Coronary artery (tissue), 2 donors: ENCODE results near the gene PRRX1.
A peak's percentile ranks its signal among the peaks of the same experiment; 100 is the strongest.

ENCODE experiments used
- DNase-seq: peaks from one replicate; pipeline ENCODE4 v3.0.0-alpha.2; 2017; ENCODE audit warnings: low spot score
- H3K27ac ChIP-seq, 2 donors: fragments of 200-600 bp; sonication (generic); one replicate each; pipeline ENCODE4 v1.5.1; 2016 to 2019
- H3K4me3 ChIP-seq: fragments of 200-600 bp; sonication (generic); 2 replicates; pipeline ENCODE4 v1.5.1; 2016; ENCODE audit warnings: mild to moderate bottlenecking, moderate library complexity
- TF ChIP-seq, protein P1 (sequence below): fragments of 200-600 bp; sonication (generic); IDR thresholded peaks from one replicate; pipeline ENCODE4 v1.5.1; 2019; ENCODE audit warnings: antibody characterized with exemption

The PRRX1 gene

DNA sequence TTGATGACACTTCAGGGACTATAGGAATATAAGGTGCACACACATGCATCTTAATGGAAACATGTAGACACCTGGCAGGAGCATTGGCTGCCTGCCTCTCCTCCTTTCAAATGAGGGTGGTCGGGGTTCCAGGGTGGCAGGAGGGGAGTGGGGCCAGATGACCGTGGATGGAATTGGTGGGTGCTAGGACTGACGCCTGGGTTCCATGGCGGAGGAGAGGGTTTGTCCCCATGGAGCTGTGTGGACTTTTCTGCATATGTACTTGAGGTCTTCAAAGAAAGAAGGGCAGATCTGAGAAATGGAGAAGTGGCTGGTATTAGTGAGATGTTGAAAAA lies 7.7 kb downstream of the PRRX1 start:
- Histone ChIP-seq H3K4me3 (peak overlapping the region; percentile 49), H3K27ac (peak overlapping the region in 1 of 2 donors; percentile 50)
- TF ChIP-seq, protein P1, sequence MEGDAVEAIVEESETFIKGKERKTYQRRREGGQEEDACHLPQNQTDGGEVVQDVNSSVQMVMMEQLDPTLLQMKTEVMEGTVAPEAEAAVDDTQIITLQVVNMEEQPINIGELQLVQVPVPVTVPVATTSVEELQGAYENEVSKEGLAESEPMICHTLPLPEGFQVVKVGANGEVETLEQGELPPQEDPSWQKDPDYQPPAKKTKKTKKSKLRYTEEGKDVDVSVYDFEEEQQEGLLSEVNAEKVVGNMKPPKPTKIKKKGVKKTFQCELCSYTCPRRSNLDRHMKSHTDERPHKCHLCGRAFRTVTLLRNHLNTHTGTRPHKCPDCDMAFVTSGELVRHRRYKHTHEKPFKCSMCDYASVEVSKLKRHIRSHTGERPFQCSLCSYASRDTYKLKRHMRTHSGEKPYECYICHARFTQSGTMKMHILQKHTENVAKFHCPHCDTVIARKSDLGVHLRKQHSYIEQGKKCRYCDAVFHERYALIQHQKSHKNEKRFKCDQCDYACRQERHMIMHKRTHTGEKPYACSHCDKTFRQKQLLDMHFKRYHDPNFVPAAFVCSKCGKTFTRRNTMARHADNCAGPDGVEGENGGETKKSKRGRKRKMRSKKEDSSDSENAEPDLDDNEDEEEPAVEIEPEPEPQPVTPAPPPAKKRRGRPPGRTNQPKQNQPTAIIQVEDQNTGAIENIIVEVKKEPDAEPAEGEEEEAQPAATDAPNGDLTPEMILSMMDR, result no peak
- DNase-seq, result no peak

DNA sequence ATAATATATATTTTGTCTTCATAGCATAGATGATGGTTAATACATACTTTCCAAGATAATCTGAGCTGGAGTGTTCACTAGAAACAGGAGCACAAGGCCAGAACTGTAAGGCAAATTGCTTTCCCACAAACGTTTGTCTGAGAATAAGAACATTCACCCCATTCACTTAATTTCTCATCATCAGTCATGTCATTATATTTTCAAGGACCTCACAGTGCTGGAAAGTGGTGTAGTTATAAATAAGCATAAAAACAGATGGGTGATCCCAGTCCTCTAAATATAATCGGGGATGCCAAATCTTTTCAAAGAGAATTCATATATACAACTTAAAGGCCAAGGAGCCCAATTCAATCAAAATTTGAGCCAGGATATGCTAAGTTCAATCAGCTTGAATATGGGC lies 8.4 kb downstream of the PRRX1 start:
- DNase-seq, result no peak
- no peak overlapping the region for H3K4me3 ChIP-seq
- TF ChIP-seq, protein P1, result no peak
- peak overlapping the region in 1 of 2 donors; percentile 50 for H3K27ac ChIP-seq

DNA sequence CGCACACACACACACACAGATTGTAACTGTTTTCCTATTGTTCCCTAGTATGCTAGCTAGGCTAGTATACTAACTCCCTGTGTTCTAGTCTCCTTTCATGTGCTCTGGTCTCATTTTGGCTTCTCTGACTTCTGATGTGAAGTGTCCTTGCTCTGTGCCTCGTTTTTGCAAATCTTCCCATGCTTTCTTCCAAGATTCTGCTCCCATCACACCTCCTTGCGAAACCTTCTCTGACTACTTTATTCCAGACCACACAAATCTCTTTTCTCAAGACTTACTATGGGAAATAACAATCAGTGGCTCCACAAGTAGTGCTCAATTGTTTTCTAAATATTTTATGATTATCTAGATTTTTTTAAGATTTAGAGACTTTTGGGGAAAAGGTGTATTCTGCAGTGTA lies 10.3 kb downstream of the PRRX1 start:
- DNase-seq, result no peak
- TF ChIP-seq, protein P1, result no peak
- H3K4me3 ChIP-seq, result no peak overlapping the region
- peak overlapping the region in 1 of 2 donors; percentile 3 for H3K27ac ChIP-seq

DNA sequence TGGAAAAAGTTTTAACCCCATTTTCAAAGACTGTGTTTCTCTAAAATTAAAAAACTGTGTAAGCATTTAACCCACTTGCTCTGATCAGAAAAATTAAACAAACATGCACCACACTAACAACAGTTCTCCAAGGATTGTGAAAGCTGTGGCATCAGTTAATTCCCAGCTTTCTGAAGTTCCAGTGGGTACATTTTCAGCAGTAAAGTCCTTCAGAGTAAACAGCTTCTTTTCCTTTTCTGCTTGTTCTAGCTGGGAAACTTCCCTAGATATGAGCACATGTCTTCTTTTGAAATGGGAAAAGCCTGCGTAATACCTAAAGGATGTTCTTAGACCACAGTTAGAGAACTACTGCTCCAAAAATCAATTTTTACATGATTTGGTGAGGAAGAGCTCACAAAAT lies 11.1 kb downstream of the PRRX1 start:
- Histone ChIP-seq H3K4me3 (no peak overlapping the region), H3K27ac (no peak overlapping the region)
- DNase-seq, result no peak
- TF ChIP-seq, protein P1, result no peak

DNA sequence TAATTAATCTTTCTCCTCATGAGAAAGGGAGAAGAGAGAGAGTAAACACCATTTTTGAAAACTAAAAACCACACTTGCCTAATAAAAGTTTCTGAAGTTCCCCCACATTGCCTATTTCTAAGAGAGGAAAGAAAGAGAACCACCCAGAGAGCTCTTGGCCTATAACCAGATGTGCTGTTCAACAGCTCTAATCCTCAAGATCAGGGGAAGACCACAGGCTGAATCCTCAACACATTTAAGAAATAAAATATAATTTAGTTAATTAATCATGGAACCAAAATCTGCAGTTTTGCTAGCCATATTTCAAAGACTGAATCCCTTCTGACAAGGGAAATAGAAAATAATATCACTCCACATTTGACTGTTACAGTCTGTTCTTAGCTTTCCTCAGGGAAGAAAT lies 11.9 kb downstream of the PRRX1 start:
- TF ChIP-seq, protein P1, result no peak
- no peak overlapping the region for H3K4me3 ChIP-seq
- no peak overlapping the region for H3K27ac ChIP-seq
- no peak for DNase-seq

DNA sequence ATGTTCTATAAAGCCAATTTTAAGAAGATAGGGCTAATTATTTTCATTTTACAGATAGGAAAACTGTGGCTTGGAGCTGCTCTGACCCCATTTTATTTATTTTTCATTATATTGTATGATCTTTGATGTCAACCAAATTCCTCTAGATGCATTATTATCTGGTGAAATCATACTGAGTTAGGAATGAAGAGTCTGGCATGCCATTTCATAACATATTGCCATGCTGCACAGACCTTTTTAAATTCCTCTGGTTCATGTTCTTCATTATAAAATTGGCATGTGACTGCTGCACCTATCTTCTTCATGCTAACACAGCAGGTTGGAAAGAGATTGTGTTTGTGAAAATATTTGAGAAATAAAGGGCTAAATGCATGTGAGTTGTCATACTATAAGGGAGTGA lies 12.7 kb downstream of the PRRX1 start:
- no peak overlapping the region for H3K27ac ChIP-seq
- TF ChIP-seq, protein P1, result no peak
- no peak for DNase-seq
- H3K4me3 ChIP-seq, result no peak overlapping the region

DNA sequence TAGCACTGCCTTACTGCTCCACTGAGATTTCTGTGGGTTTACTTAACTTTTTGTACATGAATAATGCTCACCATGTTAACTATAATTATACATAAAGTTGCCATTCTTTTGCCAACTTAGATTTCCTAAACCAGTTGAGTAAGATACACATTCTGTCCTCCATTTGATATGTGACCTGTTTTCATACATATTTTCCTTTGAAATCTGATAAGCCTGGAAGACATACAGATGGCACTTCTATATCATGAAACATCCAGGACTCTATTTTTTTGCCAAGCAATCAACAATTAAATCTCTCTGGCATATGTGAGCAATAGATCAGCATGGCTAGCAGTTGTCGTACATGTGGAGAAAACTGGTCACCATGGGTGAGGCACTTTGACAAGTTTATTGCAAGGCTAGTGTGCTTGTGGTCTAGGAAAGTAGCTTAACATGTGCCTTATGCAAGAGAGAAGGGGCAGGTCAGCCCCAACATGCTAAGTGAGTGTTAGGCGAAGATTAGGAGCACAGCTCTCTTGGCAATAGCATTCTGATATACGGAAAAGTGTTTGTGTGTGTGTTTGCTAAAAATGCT lies 14.2 kb downstream of the PRRX1 start:
- TF ChIP-seq, protein P1, result no peak
- no peak overlapping the region for H3K4me3 ChIP-seq
- no peak for DNase-seq
- H3K27ac ChIP-seq, result peak overlapping the region; percentile 20 to 30
